ENCODE data around the gene IL10.

IL10 gene

DNA sequence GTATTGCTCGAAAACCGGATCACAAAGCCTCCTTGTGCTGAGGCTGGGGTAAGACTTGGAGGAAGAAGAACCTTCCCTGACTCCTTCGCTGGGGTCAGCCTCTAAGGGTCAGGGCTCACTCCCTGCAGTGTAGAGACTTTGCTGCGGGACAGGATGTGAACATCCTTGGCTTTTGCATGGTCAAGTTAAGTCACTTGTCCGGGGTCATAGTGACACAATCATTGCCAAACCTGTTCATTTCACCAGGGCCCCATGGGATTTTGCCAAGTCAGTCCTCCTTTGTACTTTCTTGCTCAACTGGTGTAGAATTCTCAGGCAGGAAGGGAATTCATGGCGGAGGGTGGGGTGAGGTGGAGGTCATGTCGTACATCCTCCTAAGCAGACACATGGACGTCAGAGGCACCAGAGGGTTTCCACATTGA, 24.7 kb upstream of the IL10 start:
- TF ChIP-seq TOX (CRISPR knock-in tag; IDR thresholded peaks at IDR 0.05; ENCODE audit: borderline replicate concordance) = no peak
- no peak for ATAC-seq

- TF ChIP-seq PPARA (CRISPR knock-in tag; IDR thresholded peaks at IDR 0.05; ENCODE audit: borderline replicate concordance) = no peak
- TF ChIP-seq GLIS3 (CRISPR knock-in tag; IDR thresholded peaks at IDR 0.05) = no peak
- no peak for TF ChIP-seq CSRNP3 (CRISPR knock-in tag; IDR thresholded peaks at IDR 0.05)
- TF ChIP-seq, protein P1, sequence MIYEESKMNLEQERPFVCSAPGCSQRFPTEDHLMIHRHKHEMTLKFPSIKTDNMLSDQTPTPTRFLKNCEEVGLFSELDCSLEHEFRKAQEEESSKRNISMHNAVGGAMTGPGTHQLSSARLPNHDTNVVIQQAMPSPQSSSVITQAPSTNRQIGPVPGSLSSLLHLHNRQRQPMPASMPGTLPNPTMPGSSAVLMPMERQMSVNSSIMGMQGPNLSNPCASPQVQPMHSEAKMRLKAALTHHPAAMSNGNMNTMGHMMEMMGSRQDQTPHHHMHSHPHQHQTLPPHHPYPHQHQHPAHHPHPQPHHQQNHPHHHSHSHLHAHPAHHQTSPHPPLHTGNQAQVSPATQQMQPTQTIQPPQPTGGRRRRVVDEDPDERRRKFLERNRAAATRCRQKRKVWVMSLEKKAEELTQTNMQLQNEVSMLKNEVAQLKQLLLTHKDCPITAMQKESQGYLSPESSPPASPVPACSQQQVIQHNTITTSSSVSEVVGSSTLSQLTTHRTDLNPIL (CRISPR knock-in tag; IDR thresholded peaks at IDR 0.05; ENCODE audit: low read depth) = no peak
- TF ChIP-seq CSDC2 (CRISPR knock-in tag; IDR thresholded peaks at IDR 0.05) = no peak
- no peak for TF ChIP-seq POU6F1 (CRISPR knock-in tag; IDR thresholded peaks at IDR 0.05; ENCODE audit: borderline replicate concordance, low read depth)
- no peak for TF ChIP-seq TCF4 (CRISPR knock-in tag; IDR thresholded peaks at IDR 0.05; ENCODE audit: borderline replicate concordance)
- TF ChIP-seq ZFP30 (CRISPR knock-in tag; IDR thresholded peaks at IDR 0.05) = no peak
- TF ChIP-seq ZNF70 (CRISPR knock-in tag; IDR thresholded peaks at IDR 0.05) = no peak
- TF ChIP-seq SNAI2 (CRISPR knock-in tag; IDR thresholded peaks at IDR 0.05) = no peak
- no peak for TF ChIP-seq TSHZ2 (CRISPR knock-in tag; IDR thresholded peaks at IDR 0.05)
- TF ChIP-seq BACH2 (CRISPR knock-in tag; IDR thresholded peaks at IDR 0.05; ENCODE audit: borderline replicate concordance) = no peak
- TF ChIP-seq ESRRG (CRISPR knock-in tag; IDR thresholded peaks at IDR 0.05) = no peak
- no peak for TF ChIP-seq ZFP3 (CRISPR knock-in tag; IDR thresholded peaks at IDR 0.05)
- TF ChIP-seq TOX (CRISPR knock-in tag; IDR thresholded peaks at IDR 0.05; ENCODE audit: borderline replicate concordance) = no peak
- TF ChIP-seq OSR1 (CRISPR knock-in tag; IDR thresholded peaks at IDR 0.05) = no peak
- no peak for ATAC-seq
Observed at GRCh38 chr1:206796116-206796515, 23.8 kb upstream of the IL10 start.

DNA sequence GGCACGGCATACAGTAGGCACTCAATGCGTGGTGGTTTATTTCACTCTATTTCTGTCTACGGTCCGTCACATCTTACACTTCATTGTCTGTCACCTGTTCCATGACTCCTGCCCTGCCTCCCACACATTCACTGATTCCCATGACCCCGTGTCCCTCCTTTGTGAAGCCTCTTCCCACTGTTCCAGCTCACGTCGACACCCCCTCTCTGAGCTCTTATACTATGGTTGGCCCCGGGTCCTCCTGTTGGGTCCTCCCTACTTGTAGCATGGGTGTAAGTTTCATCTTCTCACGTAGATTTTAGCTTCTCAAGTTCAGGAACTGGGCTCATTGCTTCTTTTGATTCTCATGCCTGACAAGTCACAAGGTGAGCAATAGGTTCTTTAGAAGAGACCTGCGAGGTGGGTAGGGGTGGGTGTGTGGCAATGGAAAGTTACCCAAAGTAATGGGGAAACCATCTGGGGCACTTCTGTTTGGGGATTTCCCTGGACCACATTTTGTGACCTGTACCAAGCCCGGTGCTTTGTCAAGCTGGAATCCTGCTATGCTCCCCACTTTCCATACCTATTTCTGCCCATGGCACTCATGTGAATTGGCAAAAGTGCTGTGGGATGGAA, 22.1 kb upstream of the IL10 start:
- ATAC-seq = no peak
- TF ChIP-seq GLIS3 (CRISPR knock-in tag; IDR thresholded peaks at IDR 0.05) = no peak
- TF ChIP-seq TCF4 (CRISPR knock-in tag; IDR thresholded peaks at IDR 0.05; ENCODE audit: borderline replicate concordance) = no peak
- no peak for TF ChIP-seq TSHZ2 (CRISPR knock-in tag; IDR thresholded peaks at IDR 0.05)
- TF ChIP-seq ZNF8 (CRISPR knock-in tag; IDR thresholded peaks at IDR 0.05) = no peak
- TF ChIP-seq ZC3H10 (CRISPR knock-in tag; IDR thresholded peaks at IDR 0.05) = no peak
- TF ChIP-seq TOX (CRISPR knock-in tag; IDR thresholded peaks at IDR 0.05; ENCODE audit: borderline replicate concordance) = no peak
- TF ChIP-seq CSRNP3 (CRISPR knock-in tag; IDR thresholded peaks at IDR 0.05) = no peak
- no peak for TF ChIP-seq PPARA (CRISPR knock-in tag; IDR thresholded peaks at IDR 0.05; ENCODE audit: borderline replicate concordance)
- TF ChIP-seq ZFP30 (CRISPR knock-in tag; IDR thresholded peaks at IDR 0.05) = no peak
- no peak for TF ChIP-seq SNAI2 (CRISPR knock-in tag; IDR thresholded peaks at IDR 0.05)
- TF ChIP-seq, protein P1 (CRISPR knock-in tag; IDR thresholded peaks at IDR 0.05; ENCODE audit: low read depth) = no peak
- TF ChIP-seq ISL1 (CRISPR knock-in tag; IDR thresholded peaks at IDR 0.05) = no peak
- TF ChIP-seq BACH2 (CRISPR knock-in tag; IDR thresholded peaks at IDR 0.05; ENCODE audit: borderline replicate concordance) = no peak
- no peak for TF ChIP-seq OSR1 (CRISPR knock-in tag; IDR thresholded peaks at IDR 0.05)
- TF ChIP-seq ZNF70 (CRISPR knock-in tag; IDR thresholded peaks at IDR 0.05) = no peak
- no peak for TF ChIP-seq ZNF565 (CRISPR knock-in tag; conservative IDR thresholded peaks at IDR 0.05; ENCODE audit: low read depth)
- TF ChIP-seq, protein P2, sequence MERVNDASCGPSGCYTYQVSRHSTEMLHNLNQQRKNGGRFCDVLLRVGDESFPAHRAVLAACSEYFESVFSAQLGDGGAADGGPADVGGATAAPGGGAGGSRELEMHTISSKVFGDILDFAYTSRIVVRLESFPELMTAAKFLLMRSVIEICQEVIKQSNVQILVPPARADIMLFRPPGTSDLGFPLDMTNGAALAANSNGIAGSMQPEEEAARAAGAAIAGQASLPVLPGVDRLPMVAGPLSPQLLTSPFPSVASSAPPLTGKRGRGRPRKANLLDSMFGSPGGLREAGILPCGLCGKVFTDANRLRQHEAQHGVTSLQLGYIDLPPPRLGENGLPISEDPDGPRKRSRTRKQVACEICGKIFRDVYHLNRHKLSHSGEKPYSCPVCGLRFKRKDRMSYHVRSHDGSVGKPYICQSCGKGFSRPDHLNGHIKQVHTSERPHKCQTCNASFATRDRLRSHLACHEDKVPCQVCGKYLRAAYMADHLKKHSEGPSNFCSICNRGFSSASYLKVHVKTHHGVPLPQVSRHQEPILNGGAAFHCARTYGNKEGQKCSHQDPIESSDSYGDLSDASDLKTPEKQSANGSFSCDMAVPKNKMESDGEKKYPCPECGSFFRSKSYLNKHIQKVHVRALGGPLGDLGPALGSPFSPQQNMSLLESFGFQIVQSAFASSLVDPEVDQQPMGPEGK (CRISPR knock-in tag; IDR thresholded peaks at IDR 0.05; ENCODE audit: borderline replicate concordance) = no peak
- no peak for TF ChIP-seq CSDC2 (CRISPR knock-in tag; IDR thresholded peaks at IDR 0.05)
